GM20431 (cell line): Measurements from ENCODE around the gene GPR152.

Experiments
- in situ Hi-C: fragments of 300-500 bp; cut with MseI, MboI; formaldehyde crosslinking; loops from one replicate; pipeline ENCODE4 v1.15.0; 2020; ENCODE audit warnings: low sequenced_read_pairs; ENCODE audit not compliant: unreplicated experiment

GPR152 gene

DNA sequence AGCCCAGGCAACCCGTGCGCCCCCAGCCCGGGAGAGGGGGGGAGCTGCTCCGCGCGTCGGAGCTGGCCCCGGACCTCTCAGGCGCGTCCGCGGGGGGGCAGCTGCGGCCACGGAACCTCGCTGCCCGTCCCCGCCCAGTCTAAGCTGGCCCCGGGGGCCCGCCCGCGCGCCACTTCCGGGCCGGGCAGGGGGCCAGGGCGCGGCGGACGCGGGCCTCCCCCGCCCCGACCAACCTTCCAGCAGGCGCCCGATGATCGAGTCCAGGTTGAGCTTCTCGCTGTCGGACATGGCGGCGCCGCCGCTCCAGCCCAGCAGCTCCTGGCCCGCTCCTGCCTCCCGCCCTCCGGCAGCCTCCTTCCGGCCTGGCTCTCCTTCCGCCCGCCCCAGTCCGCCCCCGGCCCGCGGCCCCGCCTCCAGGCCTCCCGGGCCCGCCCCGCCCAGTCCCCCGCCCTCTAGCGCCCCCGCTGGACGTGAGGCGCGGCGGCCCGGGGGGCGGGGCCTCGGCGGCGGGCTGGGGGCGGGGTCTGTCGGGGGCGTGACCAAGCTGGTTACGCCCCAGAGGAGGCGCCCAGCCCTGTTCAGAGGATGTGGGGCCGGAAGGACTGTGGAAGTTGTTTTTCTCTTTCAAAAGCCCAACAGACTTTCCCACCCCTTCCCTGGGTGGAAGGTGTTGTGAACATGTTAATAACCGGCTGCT is 50.9 kb downstream of the GPR152 start, which contains the start of gene PPP1CA:
TSS of gene PPP1CA (minus strand) at position 364 of the 697 bp plus-strand sequence. CDS start at position 288, 76 bp downstream.
- in situ Hi-C loops, result no loop called here
